BLaER1 (cell line): ENCODE data around the gene MAP3K3.

Experiments
- H3K27ac ChIP-seq: shearing (Covaris generic); formaldehyde crosslinking; 2 replicates; pipeline ENCODE4 v1.8.1; 2022
- H3K27me3 ChIP-seq: shearing (Covaris generic); formaldehyde crosslinking; 2 replicates; pipeline ENCODE4 v1.8.1; 2022
- H3K36me3 ChIP-seq: shearing (Covaris generic); formaldehyde crosslinking; 2 replicates; pipeline ENCODE4 v1.8.1; 2022
- H3K4me1 ChIP-seq: shearing (Covaris generic); formaldehyde crosslinking; 2 replicates; pipeline ENCODE4 v1.8.1; 2022
- H3K4me2 ChIP-seq: shearing (Covaris generic); formaldehyde crosslinking; 2 replicates; pipeline ENCODE4 v1.8.1; 2022
- H3K4me3 ChIP-seq: shearing (Covaris generic); formaldehyde crosslinking; 2 replicates; pipeline ENCODE4 v1.8.1; 2022
- H3K9ac ChIP-seq: shearing (Covaris generic); formaldehyde crosslinking; 2 replicates; pipeline ENCODE4 v1.8.1; 2022
- H3K9me3 ChIP-seq: shearing (Covaris generic); formaldehyde crosslinking; 2 replicates; pipeline ENCODE4 v1.8.1; 2022
- H4K20me1 ChIP-seq: shearing (Covaris generic); formaldehyde crosslinking; 2 replicates; pipeline ENCODE4 v1.8.1; 2022
- Cebpa-rat ChIP-seq: shearing (Covaris generic); IDR thresholded peaks from 2 replicates; pipeline ENCODE4 v1.8.1; 2022

The MAP3K3 gene

GRCh38 chr17:63703029-63703428, 80.8 kb downstream of the MAP3K3 start:
- Histone ChIP-seq H3K4me1 (peaks cover 78% of the 10 kb centered on the region), H4K20me1 (peaks cover 60% of the 10 kb centered on the region), H3K27me3 (no peaks in the 10 kb centered on the region), H3K27ac (peak overlapping the region; percentile 65; the same call in 1 of the 2 replicates), H3K36me3 (peaks cover 51% of the 10 kb centered on the region), H3K4me2 (peak overlapping the region; percentile 100), H3K4me3 (no peak overlapping the region), H3K9ac (peak overlapping the region; percentile 69), H3K9me3 (no peaks in the 10 kb centered on the region)
- no peak for TF ChIP-seq Cebpa-rat

GRCh38 chr17:63703556-63704258, 81.5 kb downstream of the MAP3K3 start:
- Histone ChIP-seq H3K9ac (peak overlapping the region; percentile 69; the same call in 1 of the 2 replicates), H3K9me3 (no peaks in the 10 kb centered on the region), H3K4me1 (peaks cover 71% of the 10 kb centered on the region), H3K27ac (peak overlapping the region; percentile 65; the same call in 1 of the 2 replicates), H3K4me2 (peak overlapping the region; percentile 100), H3K4me3 (no peak overlapping the region), H3K27me3 (no peaks in the 10 kb centered on the region), H3K36me3 (peaks cover 58% of the 10 kb centered on the region), H4K20me1 (peaks cover 54% of the 10 kb centered on the region)
- no peak for TF ChIP-seq Cebpa-rat

- no peak for TF ChIP-seq Cebpa-rat
- H3K4me2 ChIP-seq: peak overlapping the region; percentile 100
- H3K4me1 ChIP-seq: peaks cover 67% of the 10 kb centered on the region
- no peak overlapping the region for H3K27ac ChIP-seq
- H4K20me1 ChIP-seq: peaks cover 49% of the 10 kb centered on the region
- H3K36me3 ChIP-seq: peaks cover 63% of the 10 kb centered on the region
- no peak overlapping the region for H3K4me3 ChIP-seq
- no peaks in the 10 kb centered on the region for H3K27me3 ChIP-seq
- no peaks in the 10 kb centered on the region for H3K9me3 ChIP-seq
- no peak overlapping the region; the same call in 1 of the 2 replicates for H3K9ac ChIP-seq
Observed at GRCh38 chr17:63704259-63704576, 82.0 kb downstream of the MAP3K3 start.

GRCh38 chr17:63704836-63705235, 82.6 kb downstream of the MAP3K3 start:
- H3K27ac ChIP-seq: no peak overlapping the region
- peaks cover 69% of the 10 kb centered on the region for H3K36me3 ChIP-seq
- H3K9me3 ChIP-seq: no peaks in the 10 kb centered on the region
- H4K20me1 ChIP-seq: peaks cover 49% of the 10 kb centered on the region
- no peak for TF ChIP-seq Cebpa-rat
- no peak overlapping the region for H3K4me2 ChIP-seq
- H3K4me1 ChIP-seq: peaks cover 67% of the 10 kb centered on the region
- H3K27me3 ChIP-seq: no peaks in the 10 kb centered on the region
- no peak overlapping the region for H3K9ac ChIP-seq
- no peak overlapping the region for H3K4me3 ChIP-seq

GRCh38 chr17:63705657-63706056, 83.4 kb downstream of the MAP3K3 start:
- Histone ChIP-seq H3K27me3 (no peaks in the 10 kb centered on the region), H4K20me1 (peaks cover 49% of the 10 kb centered on the region), H3K9ac (0 out of 2 replicates have a peak overlapping the region, but pooled peaks have one; percentile 28), H3K4me1 (peaks cover 63% of the 10 kb centered on the region), H3K4me2 (peak overlapping the region; percentile 50), H3K36me3 (peaks cover 77% of the 10 kb centered on the region), H3K4me3 (no peak overlapping the region), H3K27ac (peak overlapping the region; percentile 44; the same call in 1 of the 2 replicates), H3K9me3 (no peaks in the 10 kb centered on the region)
- TF ChIP-seq Cebpa-rat: no peak

GRCh38 chr17:63706336-63707082, 84.3 kb downstream of the MAP3K3 start:
- H3K4me3 ChIP-seq: no peak overlapping the region
- peaks cover 49% of the 10 kb centered on the region for H4K20me1 ChIP-seq
- no peak overlapping the region for H3K27ac ChIP-seq
- H3K4me2 ChIP-seq: peak overlapping the region; percentile 50
- peaks cover 54% of the 10 kb centered on the region for H3K4me1 ChIP-seq
- H3K27me3 ChIP-seq: no peaks in the 10 kb centered on the region
- peaks cover 86% of the 10 kb centered on the region for H3K36me3 ChIP-seq
- no peaks in the 10 kb centered on the region for H3K9me3 ChIP-seq
- H3K9ac ChIP-seq: peak overlapping the region; percentile 38; the same call in 1 of the 2 replicates
- TF ChIP-seq Cebpa-rat: no peak

- peaks cover 92% of the 10 kb centered on the region for H3K36me3 ChIP-seq
- peaks cover 49% of the 10 kb centered on the region for H3K4me1 ChIP-seq
- no peak for TF ChIP-seq Cebpa-rat
- peaks cover 48% of the 10 kb centered on the region for H4K20me1 ChIP-seq
- H3K27ac ChIP-seq: no peak overlapping the region
- H3K4me2 ChIP-seq: peak overlapping the region; percentile 50; the same call in 1 of the 2 replicates
- no peaks in the 10 kb centered on the region for H3K9me3 ChIP-seq
- H3K27me3 ChIP-seq: no peaks in the 10 kb centered on the region
- H3K4me3 ChIP-seq: no peak overlapping the region
- H3K9ac ChIP-seq: no peak overlapping the region; the same call in 1 of the 2 replicates
Observed at GRCh38 chr17:63707151-63707550, 84.9 kb downstream of the MAP3K3 start.

- Histone ChIP-seq H3K4me2 (no peak overlapping the region), H3K9ac (no peak overlapping the region), H3K4me1 (peaks cover 29% of the 10 kb centered on the region), H3K27me3 (no peaks in the 10 kb centered on the region), H3K27ac (no peak overlapping the region), H3K9me3 (no peaks in the 10 kb centered on the region), H3K36me3 (peaks cover 97% of the 10 kb centered on the region), H3K4me3 (no peak overlapping the region), H4K20me1 (peaks cover 28% of the 10 kb centered on the region)
- no peak for TF ChIP-seq Cebpa-rat
Observed at GRCh38 chr17:63709110-63709509, 86.9 kb downstream of the MAP3K3 start.

GRCh38 chr17:63714550-63715277, 92.5 kb downstream of the MAP3K3 start:
- Histone ChIP-seq H3K36me3 (peaks cover 99% of the 10 kb centered on the region), H4K20me1 (no peaks in the 10 kb centered on the region), H3K27ac (no peak overlapping the region), H3K9me3 (no peaks in the 10 kb centered on the region), H3K4me3 (no peak overlapping the region), H3K27me3 (no peaks in the 10 kb centered on the region), H3K4me1 (no peaks in the 10 kb centered on the region), H3K9ac (no peak overlapping the region), H3K4me2 (no peak overlapping the region)
- no peak for TF ChIP-seq Cebpa-rat
